ENCODE results near the gene SLC35A5. TPM values are rescaled to one million over a fixed set of nuclear protein-coding genes. Genes with fewer than 3 reads are reported as not detected.

Gene SLC35A5
- total and polyA plus RNA-seq, 9 of the 15 experiments (the other 6 are each of a cell fraction or from before 2014, with no cell fraction given) = 4.0 to 13.0 (median 9.7) TPM

DNA sequence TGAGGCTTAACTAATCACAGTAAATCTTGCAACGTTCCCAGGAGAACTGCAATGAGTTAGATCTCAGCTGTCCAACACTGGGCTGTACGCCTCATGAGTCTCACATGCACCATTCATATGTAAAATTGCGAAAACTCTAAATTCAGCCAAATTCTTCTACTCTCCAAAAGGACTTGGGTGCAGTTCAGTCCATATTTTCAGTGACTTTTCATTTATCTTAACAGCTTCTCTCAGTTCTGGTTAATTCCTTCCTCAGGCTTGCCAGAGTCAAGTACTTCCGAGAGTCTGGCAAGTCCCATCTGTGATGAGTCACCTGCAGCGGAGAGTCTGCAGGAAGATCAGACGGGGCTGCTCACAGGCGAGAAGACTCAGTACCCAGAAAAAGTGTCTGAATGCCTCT, 67.6 kb downstream of the SLC35A5 start:
- no peaks in the 10 kb centered on the region; a peak in 1 of 5 replicates for H3K4me1 ChIP-seq (replicated peaks in 1 of 2; ENCODE audit: control insufficient read depth in 2 of 2, insufficient read depth in 2 of 2, low read length in 2 of 2)
- intact Hi-C loops (cut with micrococcal nuclease) (no loop called here), in situ Hi-C loops (cut with MboI) (loop anchor here (25.0 kb wide), 1 partner anchor 633 kb away; no protein-coding TSS in a partner anchor)
- no peaks in the 10 kb centered on the region; a peak in 1 of 5 replicates for H3K27me3 ChIP-seq (ENCODE audit: control insufficient read depth in 2 of 2, insufficient read depth in 2 of 2, low read length in 2 of 2)
- H3K9me3 ChIP-seq (replicated peaks; ENCODE audit: control insufficient read depth, insufficient read depth, low read depth, low read length) = no peaks in the 10 kb centered on the region
- FAIRE-seq (peak; percentile 70), DNase-seq (ENCODE audit: extremely low read depth in 1 of 4, low spot score in 3 of 4) (peak in 2 of 4 experiments; percentile 30 to 50), ATAC-seq (peak; percentile 81)
- H3K4me3 ChIP-seq = no peak overlapping the region
- BruUV-seq (replicated peaks) = no TSS peak
- no peak overlapping the region for H3K9ac ChIP-seq (ENCODE audit: insufficient read depth in 1 of 2, low read depth in 2 of 2, low read length in 2 of 2)
- H2AFZ ChIP-seq (ENCODE audit: low read depth, low read length) = no peak overlapping the region
- POLR2A ChIA-PET = no interaction called here
- CTCF ChIA-PET (ENCODE audit: low intra/inter-chr PET ratio) = no interaction called here
- no peaks in the 10 kb centered on the region for H3K9me1 ChIP-seq (ENCODE audit: control insufficient read depth, insufficient read depth, low read length)
- no peaks in the 10 kb centered on the region for H3K36me3 ChIP-seq (ENCODE audit: control insufficient read depth, insufficient read depth, low read length)
- no peak overlapping the region for H3K27ac ChIP-seq (ENCODE audit: extremely low read depth, low read depth, low read length)
- 13% methylated on average over 7 of the region's 7 CpGs for WGBS (ENCODE audit: insufficient coverage, low coverage, missing lambda C conversion rate)
- no peaks in the 10 kb centered on the region for H3K79me2 ChIP-seq (ENCODE audit: control insufficient read depth, insufficient read depth, low read length)
- no peaks in the 10 kb centered on the region for H4K20me1 ChIP-seq (replicated peaks; ENCODE audit: control insufficient read depth, insufficient read depth, low read length)
- no peak overlapping the region for H3K4me2 ChIP-seq (ENCODE audit: insufficient read depth, low read length)
- TF ChIP-seq, protein P1, sequence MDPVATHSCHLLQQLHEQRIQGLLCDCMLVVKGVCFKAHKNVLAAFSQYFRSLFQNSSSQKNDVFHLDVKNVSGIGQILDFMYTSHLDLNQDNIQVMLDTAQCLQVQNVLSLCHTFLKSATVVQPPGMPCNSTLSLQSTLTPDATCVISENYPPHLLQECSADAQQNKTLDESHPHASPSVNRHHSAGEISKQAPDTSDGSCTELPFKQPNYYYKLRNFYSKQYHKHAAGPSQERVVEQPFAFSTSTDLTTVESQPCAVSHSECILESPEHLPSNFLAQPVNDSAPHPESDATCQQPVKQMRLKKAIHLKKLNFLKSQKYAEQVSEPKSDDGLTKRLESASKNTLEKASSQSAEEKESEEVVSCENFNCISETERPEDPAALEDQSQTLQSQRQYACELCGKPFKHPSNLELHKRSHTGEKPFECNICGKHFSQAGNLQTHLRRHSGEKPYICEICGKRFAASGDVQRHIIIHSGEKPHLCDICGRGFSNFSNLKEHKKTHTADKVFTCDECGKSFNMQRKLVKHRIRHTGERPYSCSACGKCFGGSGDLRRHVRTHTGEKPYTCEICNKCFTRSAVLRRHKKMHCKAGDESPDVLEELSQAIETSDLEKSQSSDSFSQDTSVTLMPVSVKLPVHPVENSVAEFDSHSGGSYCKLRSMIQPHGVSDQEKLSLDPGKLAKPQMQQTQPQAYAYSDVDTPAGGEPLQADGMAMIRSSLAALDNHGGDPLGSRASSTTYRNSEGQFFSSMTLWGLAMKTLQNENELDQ (CRISPR knock-in tag; IDR thresholded peaks at IDR 0.05; ENCODE audit: borderline replicate concordance) = no peak
- TF ChIP-seq JUND (IDR thresholded peaks at IDR 0.05; ENCODE audit: borderline replicate concordance, low read depth, low read length) = peak; percentile 85
- TF ChIP-seq JUND (tag; IDR thresholded peaks at IDR 0.05; ENCODE audit: borderline replicate concordance, low read depth, low read length) = peak; percentile 85; the same call in 2 of the 3 replicates
- TF ChIP-seq, protein P2, sequence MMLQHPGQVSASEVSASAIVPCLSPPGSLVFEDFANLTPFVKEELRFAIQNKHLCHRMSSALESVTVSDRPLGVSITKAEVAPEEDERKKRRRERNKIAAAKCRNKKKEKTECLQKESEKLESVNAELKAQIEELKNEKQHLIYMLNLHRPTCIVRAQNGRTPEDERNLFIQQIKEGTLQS (IDR thresholded peaks at IDR 0.05) = peak; percentile 81
- TF ChIP-seq, protein P2 (CRISPR knock-in tag; conservative IDR thresholded peaks at IDR 0.05) = no peak
- TF ChIP-seq, protein P3, sequence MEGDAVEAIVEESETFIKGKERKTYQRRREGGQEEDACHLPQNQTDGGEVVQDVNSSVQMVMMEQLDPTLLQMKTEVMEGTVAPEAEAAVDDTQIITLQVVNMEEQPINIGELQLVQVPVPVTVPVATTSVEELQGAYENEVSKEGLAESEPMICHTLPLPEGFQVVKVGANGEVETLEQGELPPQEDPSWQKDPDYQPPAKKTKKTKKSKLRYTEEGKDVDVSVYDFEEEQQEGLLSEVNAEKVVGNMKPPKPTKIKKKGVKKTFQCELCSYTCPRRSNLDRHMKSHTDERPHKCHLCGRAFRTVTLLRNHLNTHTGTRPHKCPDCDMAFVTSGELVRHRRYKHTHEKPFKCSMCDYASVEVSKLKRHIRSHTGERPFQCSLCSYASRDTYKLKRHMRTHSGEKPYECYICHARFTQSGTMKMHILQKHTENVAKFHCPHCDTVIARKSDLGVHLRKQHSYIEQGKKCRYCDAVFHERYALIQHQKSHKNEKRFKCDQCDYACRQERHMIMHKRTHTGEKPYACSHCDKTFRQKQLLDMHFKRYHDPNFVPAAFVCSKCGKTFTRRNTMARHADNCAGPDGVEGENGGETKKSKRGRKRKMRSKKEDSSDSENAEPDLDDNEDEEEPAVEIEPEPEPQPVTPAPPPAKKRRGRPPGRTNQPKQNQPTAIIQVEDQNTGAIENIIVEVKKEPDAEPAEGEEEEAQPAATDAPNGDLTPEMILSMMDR (IDR thresholded peaks at IDR 0.05 in 2 of 3, conservative IDR thresholded peaks at IDR 0.05 in 1 of 3; ENCODE audit: insufficient read depth in 2 of 3, low read depth in 1 of 3, low read length in 3 of 3) = no peak
- TF ChIP-seq, protein P4, sequence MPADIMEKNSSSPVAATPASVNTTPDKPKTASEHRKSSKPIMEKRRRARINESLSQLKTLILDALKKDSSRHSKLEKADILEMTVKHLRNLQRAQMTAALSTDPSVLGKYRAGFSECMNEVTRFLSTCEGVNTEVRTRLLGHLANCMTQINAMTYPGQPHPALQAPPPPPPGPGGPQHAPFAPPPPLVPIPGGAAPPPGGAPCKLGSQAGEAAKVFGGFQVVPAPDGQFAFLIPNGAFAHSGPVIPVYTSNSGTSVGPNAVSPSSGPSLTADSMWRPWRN (IDR thresholded peaks at IDR 0.05; ENCODE audit: low read depth) = no peak
- peak; percentile 80 for TF ChIP-seq FOSL1 (tag; conservative IDR thresholded peaks at IDR 0.05)
- TF ChIP-seq, protein P5, sequence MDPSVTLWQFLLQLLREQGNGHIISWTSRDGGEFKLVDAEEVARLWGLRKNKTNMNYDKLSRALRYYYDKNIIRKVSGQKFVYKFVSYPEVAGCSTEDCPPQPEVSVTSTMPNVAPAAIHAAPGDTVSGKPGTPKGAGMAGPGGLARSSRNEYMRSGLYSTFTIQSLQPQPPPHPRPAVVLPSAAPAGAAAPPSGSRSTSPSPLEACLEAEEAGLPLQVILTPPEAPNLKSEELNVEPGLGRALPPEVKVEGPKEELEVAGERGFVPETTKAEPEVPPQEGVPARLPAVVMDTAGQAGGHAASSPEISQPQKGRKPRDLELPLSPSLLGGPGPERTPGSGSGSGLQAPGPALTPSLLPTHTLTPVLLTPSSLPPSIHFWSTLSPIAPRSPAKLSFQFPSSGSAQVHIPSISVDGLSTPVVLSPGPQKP (CRISPR knock-in tag; IDR thresholded peaks at IDR 0.05) = no peak
- no peak for TF ChIP-seq OTX1 (CRISPR knock-in tag; IDR thresholded peaks at IDR 0.05)
- TF ChIP-seq POLR2H (tag; IDR thresholded peaks at IDR 0.05; ENCODE audit: low read depth) = no peak
- no peak for TF ChIP-seq PURB (CRISPR knock-in tag; IDR thresholded peaks at IDR 0.05; ENCODE audit: low read depth)
- no peak for TF ChIP-seq ZKSCAN3 (CRISPR knock-in tag; IDR thresholded peaks at IDR 0.05)
- 0 out of 2 replicates have a peak, but pooled peaks have one; percentile 16 for TF ChIP-seq ARID1B (IDR thresholded peaks at IDR 0.05)
- TF ChIP-seq SMARCC2 (IDR thresholded peaks at IDR 0.05; ENCODE audit: low read depth) = no peak

Measured in K562 (cell line).